Transverse colon (tissue), 4 donors: ENCODE results near the gene ARHGEF4. TPM values are rescaled to one million over a fixed set of nuclear protein-coding genes. Genes with fewer than 3 reads are reported as not detected.

Experiments
- DNase-seq: peaks from one replicate; pipeline ENCODE4 v3.0.0-alpha.2; 2019
- H3K27ac ChIP-seq, 4 donors: fragments of 200-600 bp; sonication (generic); 2 replicates each; pipeline ENCODE4 v1.5.1; 2016 to 2018; ENCODE audit warnings: inconsistent platforms in 4 of 4
- H3K27me3 ChIP-seq: fragments of 200-600 bp; sonication (generic); 2 replicates; pipeline ENCODE4 v1.5.1; 2017; ENCODE audit warnings: inconsistent platforms
- H3K36me3 ChIP-seq, 4 donors: fragments of 200-600 bp; sonication (generic); 2 replicates each; pipeline ENCODE4 v1.5.1; 2017 to 2019; ENCODE audit warnings: inconsistent platforms in 4 of 4
- H3K4me1 ChIP-seq, 4 donors: fragments of 200-600 bp; sonication (generic); 2 replicates each; pipeline ENCODE4 v1.5.1; 2017 to 2020; ENCODE audit warnings: inconsistent platforms in 4 of 4
- H3K4me3 ChIP-seq, 4 donors: fragments of 200-600 bp; sonication (generic); 1 replicate in 1 of 4; 2 replicates in 3 of 4; pipeline versions ENCODE4 v1.5.1 to v1.6.1; 2017 to 2019; ENCODE audit warnings: inconsistent platforms in 4 of 4
- H3K9me3 ChIP-seq, 2 donors: fragments of 200-600 bp; sonication (generic); 2 replicates each; pipeline ENCODE4 v1.5.1; 2017 to 2019; ENCODE audit warnings: inconsistent platforms in 2 of 2
- CTCF ChIP-seq, 5 experiments: fragments of 200-600 bp in 3 of 5; fragments of 450-650 bp in 2 of 5; sonication (generic) in 3 of 5; IDR thresholded peaks; 1 replicate in 2 of 5; 2 replicates in 3 of 5; pipeline ENCODE4 v1.5.1; 2016 to 2017; ENCODE audit warnings: antibody characterized with exemption in 5 of 5, inconsistent platforms in 3 of 5, mild to moderate bottlenecking in 2 of 5, moderate library complexity in 1 of 5
- EP300 ChIP-seq: sonication (generic); formaldehyde crosslinking; IDR thresholded peaks from one replicate; pipeline ENCODE4 v1.6.1; 2017; ENCODE audit warnings: antibody characterized with exemption, low read depth
- POLR2A ChIP-seq: fragments of 450-650 bp; IDR thresholded peaks from one replicate; pipeline ENCODE4 v1.6.1; 2016; ENCODE audit warnings: antibody characterized with exemption, mild to moderate bottlenecking, moderate library complexity
- POLR2AphosphoS5 ChIP-seq, 3 donors: sonication (generic); formaldehyde crosslinking; IDR thresholded peaks; one replicate each; pipeline ENCODE4 v1.6.1; 2016; ENCODE audit warnings: antibody characterized with exemption in 3 of 3
- WGBS, 2 donors: methylation state at CpG; one replicate each; pipeline ENCODE4 v1.1.5; 2018; ENCODE audit warnings: low coverage in 1 of 2; 5-methylcytosine and 5-hydroxymethylcytosine counted together
- in situ Hi-C, 4 donors: fragments of 200-750 bp; cut with MboI; loops; one replicate each; pipeline versions ENCODE4 v1.15.0 to v1.15.1; 2017; ENCODE audit warnings: low sequenced_read_pairs in 3 of 4, low pct_ligation_motif_present in 1 of 4, low pct_unique_long_range_greater_than_20kb in 1 of 4
- intact Hi-C: fragments of 100-400 bp; cut with DNase I; formaldehyde crosslinking; loops from one replicate; pipeline ENCODE4 v1.15.1; 2023; ENCODE audit warnings: low total_unique reads
- total RNA-seq, 4 donors: library from RNA; depleted of rRNA; stranded (reverse); fragments of >200 nt; gene quantifications; one replicate each; pipeline ENCODE4 v1.1.0, GENCODE V29; 2016

The ARHGEF4 gene
- total RNA-seq, 4 donors from 2014 or later = 1.2 to 16.8 (median 1.7) TPM

DNA sequence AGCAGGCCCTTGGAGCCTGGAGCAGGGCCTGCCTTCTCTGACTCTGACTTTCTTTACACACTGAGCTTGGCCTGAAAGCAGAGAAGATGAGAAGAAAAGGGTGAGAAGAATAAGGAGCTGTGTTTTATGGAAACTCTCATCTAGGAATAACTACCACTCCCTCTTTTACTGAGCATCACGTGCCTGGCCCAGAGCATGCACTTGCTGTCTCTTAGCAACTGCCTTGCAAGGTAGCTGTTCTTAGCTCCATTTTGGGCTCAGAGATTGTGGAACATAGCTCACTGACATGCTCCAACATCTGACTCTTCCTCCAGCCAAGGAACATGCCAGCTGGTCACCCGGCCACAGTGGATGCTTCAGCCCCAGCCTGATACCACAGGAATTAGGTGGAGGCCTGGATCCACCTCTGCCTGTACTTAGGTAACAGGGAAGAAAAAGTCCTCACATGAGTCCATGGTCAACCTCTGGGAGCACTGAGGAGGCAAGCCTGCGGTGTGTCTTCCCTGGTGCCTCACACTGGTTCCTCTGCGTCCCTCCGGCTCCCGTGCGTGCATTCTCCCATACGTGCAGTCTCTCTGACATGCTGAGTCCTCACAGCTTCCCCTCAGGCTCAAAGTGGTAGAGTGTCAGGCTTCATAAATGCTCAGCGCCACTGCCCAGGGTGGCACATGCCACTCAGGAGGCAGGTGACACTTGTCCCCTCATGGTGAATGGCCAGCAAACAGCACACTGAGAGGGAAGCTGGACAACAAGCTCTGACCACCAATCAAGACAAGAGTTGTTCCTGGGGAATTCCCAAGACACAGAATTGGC, 45.7 kb upstream of the ARHGEF4 start:
- no peaks in the 10 kb centered on the region for H3K9me3 ChIP-seq
- intact Hi-C loops (no loop called here), in situ Hi-C loops (loop anchor here in 1 of 4 donors (10.0 kb wide), 1 partner anchor 84 kb away; no protein-coding TSS in a partner anchor)
- no peaks in the 10 kb centered on the region for H3K4me1 ChIP-seq
- no peak for DNase-seq
- no peaks in the 10 kb centered on the region for H3K36me3 ChIP-seq
- H3K27me3 ChIP-seq = no peaks in the 10 kb centered on the region
- no peak overlapping the region for H3K4me3 ChIP-seq
- TF ChIP-seq CTCF (IDR thresholded peaks at IDR 0.05) (no peak), EP300 (no peak), POLR2A (no peak), POLR2AphosphoS5 (IDR thresholded peaks at IDR 0.05) (no peak)
- 81% methylated on average over 9 of the region's 9 CpGs; no CpG with 5 or more reads in 1 of the 2 donors for WGBS, 2 donors
- H3K27ac ChIP-seq = no peak overlapping the region

DNA sequence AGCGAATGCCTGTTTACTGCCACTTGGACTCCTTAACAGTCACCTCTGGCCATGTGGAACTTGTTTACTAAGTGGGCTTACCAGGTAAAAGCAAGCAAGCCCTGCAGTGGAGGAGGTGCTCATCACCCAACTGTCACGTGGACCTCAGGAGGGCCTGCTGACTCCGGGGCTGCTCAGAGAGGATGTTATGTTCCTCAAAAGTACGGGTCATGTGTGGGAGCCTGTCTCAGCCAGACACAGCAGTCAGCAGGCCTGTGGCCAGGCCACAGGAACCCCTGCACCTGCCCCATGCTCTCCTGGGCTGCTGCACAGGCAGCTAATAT, 45.1 kb upstream of the ARHGEF4 start:
- no peaks in the 10 kb centered on the region for H3K36me3 ChIP-seq
- DNase-seq = no peak
- WGBS, 2 donors = 25% methylated on average over 4 of the region's 4 CpGs; no CpG with 5 or more reads in 1 of the 2 donors
- in situ Hi-C loops = loop anchor here in 1 of 4 donors (10.0 kb wide), 1 partner anchor 83 kb away; no protein-coding TSS in a partner anchor
- H3K4me1 ChIP-seq = no peaks in the 10 kb centered on the region
- intact Hi-C loops = no loop called here
- TF ChIP-seq CTCF (IDR thresholded peaks at IDR 0.05) = no peak
- TF ChIP-seq POLR2A = no peak
- no peak for TF ChIP-seq POLR2AphosphoS5 (IDR thresholded peaks at IDR 0.05)
- TF ChIP-seq EP300 = no peak
- no peaks in the 10 kb centered on the region for H3K9me3 ChIP-seq
- H3K27me3 ChIP-seq = no peaks in the 10 kb centered on the region
- H3K4me3 ChIP-seq = no peak overlapping the region
- no peak overlapping the region for H3K27ac ChIP-seq

GRCh38 chr2:130795431-130795830, 41.3 kb upstream of the ARHGEF4 start:
- H3K27me3 ChIP-seq = no peaks in the 10 kb centered on the region
- DNase-seq = no peak
- H3K9me3 ChIP-seq = no peaks in the 10 kb centered on the region
- H3K4me3 ChIP-seq = no peak overlapping the region
- peaks cover 0 to 14% (median 7%) of the 10 kb centered on the region in 4 donors for H3K4me1 ChIP-seq
- TF ChIP-seq POLR2AphosphoS5 (IDR thresholded peaks at IDR 0.05) (no peak), POLR2A (no peak), EP300 (no peak), CTCF (IDR thresholded peaks at IDR 0.05) (no peak)
- no peaks in the 10 kb centered on the region for H3K36me3 ChIP-seq
- in situ Hi-C loops (loop anchor here in 1 of 4 donors (10.0 kb wide), 1 partner anchor 79 kb away; no protein-coding TSS in a partner anchor), intact Hi-C loops (loop anchor here (5.0 kb wide), 1 partner anchor 127 kb away; no protein-coding TSS in a partner anchor)
- 57% methylated on average over 2 of the region's 2 CpGs; no CpG with 5 or more reads in 1 of the 2 donors for WGBS, 2 donors
- H3K27ac ChIP-seq = no peak overlapping the region

DNA sequence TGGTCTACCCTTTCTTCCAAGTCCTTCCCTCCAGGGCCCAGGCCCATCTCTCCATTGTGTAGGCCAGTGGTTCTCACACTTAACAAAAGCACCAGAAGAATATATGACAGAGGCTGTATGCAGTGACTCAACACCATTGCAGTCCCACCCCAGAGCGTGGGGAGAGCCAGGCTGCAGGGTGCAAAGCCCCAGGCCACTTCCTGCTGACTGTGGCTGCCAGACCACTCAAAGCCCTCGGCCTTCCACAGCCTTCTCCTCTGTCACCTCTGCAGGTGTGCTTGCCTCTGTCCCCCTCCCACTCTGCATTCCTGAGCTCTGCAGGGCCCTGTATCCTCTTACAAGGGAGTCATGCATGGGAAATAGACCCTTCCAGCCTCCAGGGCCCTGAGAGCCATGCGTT, 40.4 kb upstream of the ARHGEF4 start:
- WGBS, 2 donors = 72 to 100% methylated on average over 1 to 3 of the region's 3 CpGs
- Histone ChIP-seq H3K36me3 (no peaks in the 10 kb centered on the region), H3K4me1 (peaks cover 0 to 14% (median 7%) of the 10 kb centered on the region in 4 donors), H3K9me3 (no peaks in the 10 kb centered on the region), H3K4me3 (no peak overlapping the region), H3K27me3 (no peaks in the 10 kb centered on the region), H3K27ac (no peak overlapping the region)
- DNase-seq = no peak
- no peak for TF ChIP-seq EP300
- TF ChIP-seq POLR2A = no peak
- TF ChIP-seq POLR2AphosphoS5 (IDR thresholded peaks at IDR 0.05) = no peak
- no peak for TF ChIP-seq CTCF (IDR thresholded peaks at IDR 0.05)
- in situ Hi-C loops = loop anchor here in 1 of 4 donors (10.0 kb wide), 1 partner anchor 79 kb away; no protein-coding TSS in a partner anchor
- intact Hi-C loops = loop anchor here (2.0 to 5.0 kb wide), 2 partner anchors 79 to 126 kb away; no protein-coding TSS in a partner anchor
